Fibroblast of mammary gland (primary cell): ENCODE data around the gene FIGLA.
"Not testable (repeated sequence)": the region's sequence is repeated elsewhere in the genome, so short reads cannot be mapped to it uniquely, and the experiment has no call there.

ENCODE experiments used
- DNase-seq: peaks from one replicate; pipeline ENCODE4 v3.0.0-alpha.2; 2010; ENCODE audit warnings: low read depth
- H3K4me3 ChIP-seq: 2 replicates; pipeline ENCODE4 v1.5.1; 2011; ENCODE audit warnings: low read depth, mild to moderate bottlenecking, low read length, moderate library complexity; ENCODE audit not compliant: control insufficient read depth
- CTCF ChIP-seq: conservative IDR thresholded peaks from 2 replicates; pipeline ENCODE4 v1.5.1; 2011; ENCODE audit warnings: low read depth, low read length, inconsistent platforms; ENCODE audit not compliant: control insufficient read depth, insufficient read depth

Gene FIGLA

GRCh38 chr2:70743677-70744076 is 46.8 kb downstream of the FIGLA start:
- no peak for DNase-seq
- H3K4me3 ChIP-seq, result no peak overlapping the region
- no peak for TF ChIP-seq CTCF

- H3K4me3 ChIP-seq, result no peak overlapping the region
- no peak for DNase-seq
- TF ChIP-seq CTCF, result no peak
These were observed 47.4 kb downstream of the FIGLA start for GRCh38 chr2:70743068-70743467.

GRCh38 chr2:70739492-70739891 is 51.0 kb downstream of the FIGLA start:
- not testable (repeated sequence) for H3K4me3 ChIP-seq, DNase-seq

- no peak for TF ChIP-seq CTCF
- no peak overlapping the region for H3K4me3 ChIP-seq
- no peak for DNase-seq
These were observed 52.3 kb downstream of the FIGLA start for GRCh38 chr2:70738159-70738558.

- no peak for DNase-seq
- H3K4me3 ChIP-seq, result no peak overlapping the region
- no peak for TF ChIP-seq CTCF
These were observed 55.4 kb downstream of the FIGLA start for GRCh38 chr2:70735071-70735470.

- no peak for DNase-seq
- no peak overlapping the region for H3K4me3 ChIP-seq
- TF ChIP-seq CTCF, result no peak
These were observed 56.7 kb downstream of the FIGLA start for GRCh38 chr2:70733646-70734180.

GRCh38 chr2:70732766-70733645 is 57.4 kb downstream of the FIGLA start:
- no peak for DNase-seq

More at GRCh38 chr2:70732766-70733645, 57.4 kb downstream of the FIGLA start:
- no peak for TF ChIP-seq CTCF
- no peak overlapping the region for H3K4me3 ChIP-seq
